ENCODE measurements around the gene MKKS. TPM values are rescaled to one million over a fixed set of nuclear protein-coding genes. Genes with fewer than 3 reads are reported as not detected.
"Not testable (repeated sequence)": the region's sequence is repeated elsewhere in the genome, so short reads cannot be mapped to it uniquely, and the experiment has no call there.

Gene MKKS
- total RNA-seq, 2 experiments from 2014 or later: 7.4 to 7.8 TPM

DNA sequence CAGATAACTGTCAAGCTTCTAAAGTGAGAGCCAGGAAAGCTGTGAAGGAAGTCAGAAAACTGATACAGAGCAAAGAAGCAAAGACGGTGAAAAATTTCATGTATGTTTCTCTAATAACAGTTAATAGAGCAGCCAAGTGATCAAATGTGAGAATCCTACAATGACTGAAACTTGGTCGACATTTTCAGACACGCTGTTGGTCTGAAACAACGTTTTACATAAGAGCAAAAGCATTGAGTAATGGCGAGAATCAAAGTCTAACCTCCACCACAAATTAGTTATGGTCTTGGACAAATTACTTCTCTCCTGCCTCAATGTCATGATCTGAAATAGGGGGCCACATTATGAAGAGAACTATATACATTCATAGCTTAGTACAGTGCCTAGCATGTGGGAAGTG, 3.3 kb downstream of the MKKS start:
- no peaks in the 10 kb centered on the region for H3K9me3 Mint-ChIP-seq (ENCODE audit: insufficient read depth)
- H3K36me3 Mint-ChIP-seq (ENCODE audit: low read depth): peaks cover 4% of the 10 kb centered on the region
- no peak for ATAC-seq
- H3K27ac Mint-ChIP-seq: no peak overlapping the region
- no peak for DNase-seq
- CTCF ChIA-PET: interaction anchor here (1.0 to 1.6 kb wide), 2 partner anchors 114 to 452 kb away, joined by 3 to 7 read pairs; no protein-coding TSS in a partner anchor
- no peak overlapping the region for H3K4me3 Mint-ChIP-seq
- POLR2A ChIA-PET: interaction anchor here (0.6 kb wide), 1 partner anchor 1046 kb away, joined by 3 read pairs; no protein-coding TSS in a partner anchor
- no peaks in the 10 kb centered on the region for H3K27me3 Mint-ChIP-seq (ENCODE audit: low read depth)
- peaks cover 35% of the 10 kb centered on the region for H3K4me1 Mint-ChIP-seq (ENCODE audit: low read depth)

DNA sequence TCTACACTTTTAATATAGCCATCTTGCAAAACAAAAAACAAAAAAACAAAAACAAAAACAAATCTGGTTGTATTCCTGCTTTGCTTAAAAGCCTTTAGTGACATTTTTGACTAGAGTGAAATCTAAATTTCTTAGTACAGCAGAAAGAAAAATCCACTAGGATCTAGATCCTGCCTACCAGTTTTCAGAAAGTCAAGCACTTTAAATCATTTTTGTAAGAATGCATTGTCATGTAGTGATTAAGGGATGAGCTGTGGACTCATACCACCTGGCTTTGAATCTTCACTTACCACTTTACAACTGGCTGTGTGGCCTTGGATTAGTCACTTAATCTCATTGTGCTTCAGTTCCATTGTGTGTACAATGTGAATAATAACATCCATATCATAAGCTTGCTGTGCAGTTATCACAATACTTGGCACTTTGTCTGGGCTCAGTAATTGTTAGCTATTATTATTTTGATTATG, 4.0 kb downstream of the MKKS start:
- Mint-ChIP-seq H3K4me3 (no peak overlapping the region), H3K27me3 (ENCODE audit: low read depth) (no peaks in the 10 kb centered on the region), H3K36me3 (ENCODE audit: low read depth) (peaks cover 5% of the 10 kb centered on the region), H3K9me3 (ENCODE audit: insufficient read depth) (no peaks in the 10 kb centered on the region), H3K27ac (no peak overlapping the region), H3K4me1 (ENCODE audit: low read depth) (peaks cover 34% of the 10 kb centered on the region)
- POLR2A ChIA-PET: no interaction called here
- CTCF ChIA-PET: interaction anchor here (1.0 to 1.6 kb wide), 2 partner anchors 113 to 452 kb away, joined by 3 to 7 read pairs; no protein-coding TSS in a partner anchor
- ATAC-seq (no peak), DNase-seq (no peak)

DNA sequence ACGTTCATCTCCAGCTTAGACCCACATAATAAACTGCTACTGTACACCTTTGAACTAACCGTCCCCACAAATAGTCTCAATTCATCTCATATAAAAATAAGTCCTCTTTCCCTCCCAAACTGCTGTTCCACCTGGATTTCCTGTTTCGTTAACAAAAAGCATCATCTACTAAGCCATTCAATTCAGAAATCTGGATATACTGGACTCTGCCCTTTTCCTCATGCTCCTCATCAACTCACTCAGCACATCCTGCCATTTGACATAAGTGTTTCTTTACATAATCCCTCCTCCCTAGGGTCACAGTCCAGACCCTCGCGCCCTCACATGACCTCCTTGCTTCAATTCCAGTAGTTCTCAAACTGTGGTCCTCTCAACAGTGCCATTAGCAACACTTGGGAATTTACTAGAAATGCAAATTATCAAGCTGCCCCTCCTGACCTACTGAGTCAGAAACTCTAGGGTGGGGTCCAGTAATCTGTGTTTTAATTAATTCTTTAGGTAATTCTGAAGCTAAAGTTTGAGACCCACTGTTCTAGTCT, 4.5 kb downstream of the MKKS start:
- Mint-ChIP-seq H3K4me1 (ENCODE audit: low read depth) (peaks cover 34% of the 10 kb centered on the region), H3K27ac (no peak overlapping the region), H3K9me3 (ENCODE audit: insufficient read depth) (no peaks in the 10 kb centered on the region), H3K4me3 (no peak overlapping the region), H3K36me3 (ENCODE audit: low read depth) (peaks cover 5% of the 10 kb centered on the region), H3K27me3 (ENCODE audit: low read depth) (no peaks in the 10 kb centered on the region)
- DNase-seq (no peak), ATAC-seq (no peak)
- ChIA-PET POLR2A (no interaction called here), CTCF (interaction anchor here (1.6 kb wide), 1 partner anchor 451 kb away, joined by 7 read pairs; no protein-coding TSS in a partner anchor)

DNA sequence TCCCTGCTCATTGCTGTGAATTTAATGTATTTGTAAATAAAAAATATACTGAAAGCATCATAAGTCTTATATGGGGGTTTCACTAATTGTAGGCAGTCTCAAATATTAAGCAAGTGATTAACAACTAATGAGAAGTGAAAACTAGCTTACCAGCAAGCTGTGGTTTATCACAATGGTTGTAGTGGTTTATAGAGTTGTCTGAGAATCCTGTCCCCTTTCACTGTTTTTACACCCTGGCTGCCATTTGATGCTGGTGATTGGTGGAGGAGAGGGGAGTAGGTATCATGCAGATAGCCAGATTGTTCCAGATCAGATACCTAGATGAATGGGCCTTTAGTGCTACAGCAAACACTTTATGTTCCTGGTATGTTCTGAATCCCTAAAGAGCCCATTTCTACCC, 6.0 kb downstream of the MKKS start:
- POLR2A ChIA-PET: no interaction called here
- H3K4me3 Mint-ChIP-seq: no peak overlapping the region
- no peaks in the 10 kb centered on the region for H3K9me3 Mint-ChIP-seq (ENCODE audit: insufficient read depth)
- ATAC-seq: no peak
- H3K4me1 Mint-ChIP-seq (ENCODE audit: low read depth): peaks cover 30% of the 10 kb centered on the region
- H3K27ac Mint-ChIP-seq: no peak overlapping the region
- peaks cover 5% of the 10 kb centered on the region for H3K36me3 Mint-ChIP-seq (ENCODE audit: low read depth)
- DNase-seq: no peak
- CTCF ChIA-PET: interaction anchor here (1.1 to 4.8 kb wide), 8 partner anchors 9 to 449 kb away, joined by 3 to 35 read pairs (median 5); no protein-coding TSS in a partner anchor
- no peaks in the 10 kb centered on the region for H3K27me3 Mint-ChIP-seq (ENCODE audit: low read depth)

- H3K4me3 Mint-ChIP-seq: no peak overlapping the region
- ChIA-PET POLR2A (no interaction called here), CTCF (interaction anchor here (0.7 to 4.8 kb wide), 30 partner anchors 9 to 810 kb away, joined by 3 to 35 read pairs (median 4); partner anchors contain the start of gene JAG1)
- no peak overlapping the region for H3K27ac Mint-ChIP-seq
- H3K36me3 Mint-ChIP-seq (ENCODE audit: low read depth): peaks cover 5% of the 10 kb centered on the region
- H3K9me3 Mint-ChIP-seq (ENCODE audit: insufficient read depth): no peaks in the 10 kb centered on the region
- peaks cover 28% of the 10 kb centered on the region for H3K4me1 Mint-ChIP-seq (ENCODE audit: low read depth)
- DNase-seq (peak; percentile 60), ATAC-seq (no peak)
- H3K27me3 Mint-ChIP-seq (ENCODE audit: low read depth): no peaks in the 10 kb centered on the region
Observed at GRCh38 chr20:10427060-10427692, 6.8 kb downstream of the MKKS start.

DNA sequence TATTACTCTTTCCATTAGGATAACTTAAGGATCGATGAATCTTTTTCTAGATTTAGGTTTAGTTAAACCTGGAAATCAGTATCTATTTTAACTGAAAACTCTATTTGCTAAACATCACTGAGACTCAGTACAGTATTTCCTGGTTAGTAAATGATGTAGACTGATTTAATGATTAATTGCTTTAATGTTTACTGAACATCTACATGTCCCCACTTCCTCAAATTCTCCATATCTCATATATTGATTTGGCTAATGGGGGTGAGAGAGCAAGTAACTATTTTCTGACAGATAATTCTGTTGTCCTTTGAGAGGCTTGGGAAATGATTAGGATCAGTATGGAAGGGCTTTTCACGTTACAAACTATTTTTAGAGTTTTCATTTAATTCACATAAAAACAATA, 10.3 kb downstream of the MKKS start:
- ATAC-seq (no peak), DNase-seq (no peak)
- ChIA-PET POLR2A (no interaction called here), CTCF (interaction anchor here (1.4 kb wide), 1 partner anchor 445 kb away, joined by 6 read pairs; no protein-coding TSS in a partner anchor)
- Mint-ChIP-seq H3K36me3 (ENCODE audit: low read depth) (peaks cover 9% of the 10 kb centered on the region), H3K27me3 (ENCODE audit: low read depth) (no peaks in the 10 kb centered on the region), H3K4me1 (ENCODE audit: low read depth) (peaks cover 9% of the 10 kb centered on the region), H3K4me3 (no peak overlapping the region), H3K9me3 (ENCODE audit: insufficient read depth) (no peaks in the 10 kb centered on the region), H3K27ac (no peak overlapping the region)

DNA sequence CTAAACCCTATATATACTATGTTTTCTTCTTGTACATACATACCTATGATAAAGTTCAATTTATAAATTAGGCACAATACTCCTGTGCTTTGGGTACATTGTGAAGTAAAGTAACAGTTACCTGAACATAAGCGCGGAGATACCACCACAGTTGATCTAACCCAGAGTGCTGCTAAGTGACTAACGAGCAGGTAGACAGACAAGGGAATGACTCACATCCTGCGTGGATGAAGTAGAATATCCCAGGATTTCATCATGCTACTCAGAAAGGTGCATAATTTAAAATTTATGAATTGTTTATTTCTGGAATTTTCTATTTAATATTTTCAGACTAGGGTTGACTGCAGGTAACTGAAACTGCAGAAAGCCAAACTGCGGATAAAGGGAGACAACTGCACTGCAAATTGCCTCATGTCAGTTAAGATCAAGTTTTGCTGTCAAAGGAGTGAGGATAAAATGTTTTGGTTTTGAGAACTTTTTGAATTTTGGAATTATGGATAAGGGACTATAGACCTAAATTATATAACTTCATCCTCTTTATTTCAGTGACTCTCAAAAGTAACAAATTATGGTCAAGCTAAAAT, 14.4 kb downstream of the MKKS start:
- Mint-ChIP-seq H3K27me3 (ENCODE audit: low read depth) (no peaks in the 10 kb centered on the region), H3K9me3 (ENCODE audit: insufficient read depth) (no peaks in the 10 kb centered on the region), H3K27ac (no peak overlapping the region), H3K36me3 (ENCODE audit: low read depth) (peaks cover 17% of the 10 kb centered on the region), H3K4me1 (ENCODE audit: low read depth) (peaks cover 3% of the 10 kb centered on the region), H3K4me3 (no peak overlapping the region)
- DNase-seq (no peak), ATAC-seq (no peak)
- CTCF ChIA-PET: no interaction called here
- POLR2A ChIA-PET: no interaction called here

GRCh38 chr20:10417218-10417617, 16.8 kb downstream of the MKKS start:
- H3K27ac Mint-ChIP-seq; ATAC-seq; POLR2A ChIA-PET; H3K4me1 Mint-ChIP-seq (ENCODE audit: low read depth); H3K4me3 Mint-ChIP-seq; CTCF ChIA-PET; H3K9me3 Mint-ChIP-seq (ENCODE audit: insufficient read depth); DNase-seq; H3K27me3 Mint-ChIP-seq (ENCODE audit: low read depth): not testable (repeated sequence)
- peaks cover 15% of the 10 kb centered on the region for H3K36me3 Mint-ChIP-seq (ENCODE audit: low read depth)

GRCh38 chr20:10415013-10415650, 18.9 kb downstream of the MKKS start:
- no peak for DNase-seq
- CTCF ChIA-PET: interaction anchor here (4.4 kb wide), 1 partner anchor 12 kb away, joined by 26 read pairs; no protein-coding TSS in a partner anchor
- no peaks in the 10 kb centered on the region for H3K9me3 Mint-ChIP-seq (ENCODE audit: insufficient read depth)

GRCh38 chr20:10412591-10413408, 21.2 kb downstream of the MKKS start:
- Mint-ChIP-seq H3K9me3 (ENCODE audit: insufficient read depth) (no peaks in the 10 kb centered on the region), H3K27ac (no peak overlapping the region), H3K4me3 (no peak overlapping the region), H3K36me3 (ENCODE audit: low read depth) (peaks cover 10% of the 10 kb centered on the region), H3K4me1 (ENCODE audit: low read depth) (peaks cover 3% of the 10 kb centered on the region), H3K27me3 (ENCODE audit: low read depth) (no peaks in the 10 kb centered on the region)
- POLR2A ChIA-PET: no interaction called here
- DNase-seq: no peak
- ATAC-seq: no peak
- CTCF ChIA-PET: interaction anchor here (0.6 to 4.4 kb wide), 4 partner anchors 10 to 435 kb away, joined by 3 to 26 read pairs (median 4); no protein-coding TSS in a partner anchor

More at GRCh38 chr20:10415013-10415650, 18.9 kb downstream of the MKKS start:
- Mint-ChIP-seq H3K27me3 (ENCODE audit: low read depth) (no peaks in the 10 kb centered on the region), H3K4me1 (ENCODE audit: low read depth) (peaks cover 3% of the 10 kb centered on the region), H3K36me3 (ENCODE audit: low read depth) (peaks cover 14% of the 10 kb centered on the region), H3K27ac (no peak overlapping the region), H3K4me3 (no peak overlapping the region)
- POLR2A ChIA-PET: no interaction called here
- ATAC-seq: no peak

DNA sequence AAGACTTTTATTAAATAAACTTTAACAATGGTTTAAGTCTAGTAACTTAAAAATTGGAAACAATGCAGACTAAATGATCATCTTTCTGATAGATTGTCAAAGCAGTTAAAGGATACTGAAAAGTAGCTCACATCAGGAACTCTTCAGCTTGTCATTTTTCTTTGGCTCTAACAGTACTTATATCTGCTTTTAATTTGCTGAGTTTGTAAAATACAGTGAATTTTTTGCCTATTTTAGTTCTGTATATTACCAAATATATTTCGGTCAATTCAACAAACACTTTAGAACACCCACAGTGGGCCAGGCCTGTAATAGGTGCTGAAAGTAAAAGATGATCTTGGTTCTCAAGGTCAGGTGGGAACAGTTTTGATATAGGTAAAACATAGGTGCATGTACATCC, 22.3 kb downstream of the MKKS start:
- DNase-seq: no peak
- Mint-ChIP-seq H3K36me3 (ENCODE audit: low read depth) (peaks cover 7% of the 10 kb centered on the region), H3K4me3 (no peak overlapping the region), H3K27ac (no peak overlapping the region), H3K4me1 (ENCODE audit: low read depth) (no peaks in the 10 kb centered on the region), H3K27me3 (ENCODE audit: low read depth) (no peaks in the 10 kb centered on the region), H3K9me3 (ENCODE audit: insufficient read depth) (no peaks in the 10 kb centered on the region)
- ATAC-seq: no peak
- CTCF ChIA-PET: interaction anchor here (1.1 to 1.3 kb wide), 2 partner anchors 15 to 125 kb away, joined by 3 to 6 read pairs; no protein-coding TSS in a partner anchor
- POLR2A ChIA-PET: no interaction called here
